Right kidney (tissue), 1 donor: ENCODE data around the gene ST3GAL4.
"Not testable (repeated sequence)": the region's sequence is repeated elsewhere in the genome, so short reads cannot be mapped to it uniquely, and the experiment has no call there.

Experiments
- DNase-seq: peaks from one replicate; pipeline ENCODE4 v3.0.0-alpha.2; 2016

Gene ST3GAL4

DNA sequence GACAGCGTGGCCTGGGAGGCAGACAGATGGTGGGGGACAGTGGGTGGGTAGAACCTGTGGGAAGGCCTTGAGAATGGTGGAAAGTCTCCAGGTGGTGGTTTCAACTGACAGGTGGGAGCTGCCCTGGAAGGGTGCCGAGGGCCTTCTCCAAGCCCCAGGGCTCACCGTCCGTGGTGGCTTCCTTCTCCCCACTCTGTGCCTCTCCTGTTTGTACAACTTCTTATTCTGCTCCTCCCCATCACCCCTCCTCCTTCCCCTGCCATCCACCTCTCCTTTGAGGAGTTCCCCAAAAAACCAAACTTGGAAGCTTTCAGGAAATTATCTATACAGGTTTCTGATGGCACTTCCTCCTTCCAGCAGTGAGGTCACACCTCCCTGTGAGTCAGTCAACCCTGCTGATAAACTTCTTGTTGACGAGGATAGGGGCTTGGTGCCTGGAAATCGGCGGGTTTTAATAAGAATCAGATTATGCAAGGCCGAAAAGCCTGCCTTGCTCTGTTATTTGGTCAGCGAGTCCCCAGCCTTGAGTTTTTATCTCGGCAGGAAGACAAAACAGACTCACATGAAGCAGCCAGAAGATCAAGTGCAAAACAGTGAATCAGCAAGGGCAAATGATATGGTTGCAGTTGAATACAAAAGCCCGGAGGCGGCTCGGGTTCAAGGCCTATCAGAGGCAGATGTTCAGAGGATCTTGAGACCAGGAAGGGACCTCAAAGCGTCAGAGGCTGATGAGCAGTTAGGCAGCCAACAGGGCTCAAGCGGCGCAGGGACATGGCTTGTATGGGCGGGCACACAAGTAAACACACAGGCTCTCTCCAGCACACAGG is 9.5 kb upstream of the ST3GAL4 start:
- no peak for DNase-seq

DNA sequence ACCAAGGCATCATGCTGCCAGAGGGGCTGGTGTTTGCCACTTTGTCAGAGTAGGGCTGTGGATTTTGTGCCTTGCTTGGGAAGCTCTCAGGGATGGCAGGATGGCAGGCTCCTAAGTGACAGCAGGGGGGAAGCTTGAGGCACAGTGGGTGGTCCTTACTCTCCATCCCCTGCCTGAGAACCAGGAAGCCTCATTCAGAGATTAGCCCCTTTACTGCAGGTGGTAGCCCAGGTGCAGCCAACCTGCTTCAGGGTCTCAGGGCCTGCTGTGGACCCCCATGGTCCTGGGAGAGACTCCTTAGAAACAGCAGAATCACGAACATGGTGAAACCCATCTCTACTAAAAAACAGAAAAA is 8.9 kb upstream of the ST3GAL4 start:
- DNase-seq: no peak

DNA sequence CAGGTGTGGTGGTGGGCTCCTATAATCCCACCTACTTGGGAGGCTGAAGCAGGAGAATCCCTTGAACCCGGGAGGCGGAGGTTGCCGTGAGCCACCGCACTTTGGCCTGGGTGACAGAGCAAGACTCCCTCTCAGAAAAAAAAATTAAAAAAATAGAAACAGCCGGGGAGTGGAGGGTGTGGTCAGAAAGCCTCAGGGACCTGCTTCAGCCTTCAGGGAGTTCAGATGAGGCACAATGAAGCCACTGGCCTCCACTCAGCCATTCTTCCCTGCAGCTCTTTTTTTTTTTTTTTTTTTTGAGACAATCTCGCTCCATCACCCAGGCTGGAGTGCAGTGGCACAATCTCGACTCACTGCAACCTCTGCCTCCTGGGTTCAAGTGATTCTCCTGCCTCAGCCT is 8.5 kb upstream of the ST3GAL4 start:
- DNase-seq: not testable (repeated sequence)

DNA sequence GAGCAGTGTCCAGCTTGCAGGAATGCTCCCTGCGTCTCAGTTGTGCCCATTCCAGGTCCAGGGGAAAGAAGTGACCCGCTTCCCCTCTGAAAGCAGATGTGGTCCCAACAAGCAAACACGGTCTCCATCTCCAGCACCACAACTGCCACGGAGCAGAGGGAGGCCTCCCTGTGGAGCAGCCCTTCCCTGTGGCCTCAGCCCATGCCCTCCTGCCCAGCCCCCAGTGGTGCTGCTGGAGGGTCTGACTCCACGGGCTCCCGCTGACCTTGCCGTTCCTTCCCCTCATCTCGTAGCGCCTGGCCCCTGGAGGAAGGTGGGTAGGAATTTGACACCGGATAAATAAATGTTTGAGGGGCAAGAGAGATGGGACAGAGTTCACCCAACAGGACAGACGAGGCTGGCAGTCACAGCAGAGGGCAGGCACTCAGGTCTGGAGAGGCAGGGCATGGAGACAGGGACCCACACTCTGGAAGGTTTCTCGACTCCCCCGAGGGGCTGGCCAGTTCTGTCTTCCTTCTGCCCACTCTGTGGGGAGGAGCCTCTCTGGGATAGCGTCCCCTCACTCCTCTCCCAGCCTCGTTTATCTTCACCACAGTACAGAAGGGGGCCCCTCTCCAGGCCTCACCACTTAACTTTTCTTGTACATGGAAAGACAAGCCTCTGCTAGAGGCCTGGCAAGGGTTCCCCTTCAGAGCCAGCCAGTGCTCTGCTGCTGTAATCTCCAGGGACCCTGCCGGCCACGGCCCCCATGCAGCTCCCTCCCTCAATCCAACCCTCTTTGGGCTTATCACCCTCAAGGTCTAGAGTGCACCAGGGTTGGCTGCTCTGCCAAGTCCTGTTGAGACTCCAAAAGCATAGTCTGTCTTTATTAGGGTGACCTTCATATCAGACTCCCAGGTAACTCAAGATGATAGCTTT is 7.5 kb upstream of the ST3GAL4 start:
- no peak for DNase-seq

DNA sequence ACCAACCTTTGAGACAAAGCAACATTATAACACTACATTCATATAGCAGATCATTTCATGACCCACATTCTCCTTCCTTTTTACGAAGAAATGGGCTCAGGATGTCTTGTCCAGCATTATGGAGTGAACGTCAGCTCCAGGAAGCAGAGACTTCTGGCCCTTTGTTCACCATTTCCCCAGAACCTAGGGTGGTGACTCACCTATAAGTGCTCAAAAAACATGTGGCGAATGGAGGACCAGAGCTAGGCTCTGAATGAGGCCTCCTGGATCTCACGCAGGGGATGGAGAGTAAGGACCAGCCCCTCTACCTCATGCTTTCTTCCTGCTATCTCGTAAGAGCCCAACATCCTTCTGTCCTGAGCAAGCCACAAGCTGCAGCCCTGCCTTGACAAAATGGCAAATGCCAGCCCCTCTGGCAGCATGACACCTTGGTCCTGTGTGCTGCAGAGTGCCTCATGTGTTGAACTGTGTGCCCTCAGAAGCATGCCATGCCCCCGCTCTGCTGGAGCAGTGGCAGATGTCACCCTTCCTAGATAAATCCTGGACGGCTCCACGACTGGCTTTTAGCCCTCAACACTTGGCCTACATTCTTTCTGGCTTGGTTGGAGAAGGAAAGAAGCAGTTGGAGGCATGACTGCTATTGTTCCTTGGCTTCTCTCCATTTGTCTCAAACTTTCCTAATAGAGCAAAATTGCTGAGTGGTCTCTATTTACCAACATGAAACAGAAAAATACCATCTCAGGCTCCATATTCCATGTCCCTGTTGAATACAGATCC is 6.5 kb upstream of the ST3GAL4 start:
- no peak for DNase-seq

DNA sequence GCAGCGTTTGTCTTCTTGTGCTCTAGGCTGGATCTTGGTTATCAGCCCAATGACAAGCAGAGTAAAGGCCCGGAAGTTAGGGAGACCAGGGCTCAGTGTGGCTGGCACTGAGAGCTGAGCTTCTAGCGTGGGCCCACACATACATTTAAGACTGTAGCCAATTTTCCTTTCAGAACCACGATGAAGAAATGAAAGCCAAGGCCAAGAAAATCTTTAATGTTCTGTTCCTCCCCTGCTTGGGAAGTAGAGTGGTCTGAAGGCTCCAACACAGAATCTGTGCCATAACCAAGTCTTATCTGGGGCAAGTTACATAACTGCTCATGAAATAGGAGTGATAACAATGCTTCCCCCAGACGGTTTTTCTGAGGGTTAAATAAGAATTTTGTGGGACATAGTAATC is 4.7 kb upstream of the ST3GAL4 start:
- no peak for DNase-seq

DNA sequence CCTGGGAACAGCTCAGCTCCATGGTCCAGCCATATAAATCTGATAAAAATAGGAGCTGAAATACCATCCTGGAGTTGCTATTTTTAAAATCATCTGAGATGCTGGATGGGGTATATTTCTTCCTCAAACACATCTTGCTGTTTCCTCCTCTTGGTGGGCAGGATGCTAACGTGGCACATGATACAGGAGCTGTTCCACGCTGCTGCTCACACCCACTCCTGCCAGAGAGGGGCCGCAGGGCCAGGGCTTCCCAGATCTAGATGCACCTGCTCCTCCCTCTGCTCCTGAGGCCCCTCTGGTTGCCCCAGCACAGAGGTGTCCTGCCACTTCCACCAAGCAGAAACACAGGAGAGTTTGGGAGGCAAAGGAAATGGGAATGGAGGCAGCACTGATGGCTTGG is 3.3 kb upstream of the ST3GAL4 start:
- no peak for DNase-seq

DNA sequence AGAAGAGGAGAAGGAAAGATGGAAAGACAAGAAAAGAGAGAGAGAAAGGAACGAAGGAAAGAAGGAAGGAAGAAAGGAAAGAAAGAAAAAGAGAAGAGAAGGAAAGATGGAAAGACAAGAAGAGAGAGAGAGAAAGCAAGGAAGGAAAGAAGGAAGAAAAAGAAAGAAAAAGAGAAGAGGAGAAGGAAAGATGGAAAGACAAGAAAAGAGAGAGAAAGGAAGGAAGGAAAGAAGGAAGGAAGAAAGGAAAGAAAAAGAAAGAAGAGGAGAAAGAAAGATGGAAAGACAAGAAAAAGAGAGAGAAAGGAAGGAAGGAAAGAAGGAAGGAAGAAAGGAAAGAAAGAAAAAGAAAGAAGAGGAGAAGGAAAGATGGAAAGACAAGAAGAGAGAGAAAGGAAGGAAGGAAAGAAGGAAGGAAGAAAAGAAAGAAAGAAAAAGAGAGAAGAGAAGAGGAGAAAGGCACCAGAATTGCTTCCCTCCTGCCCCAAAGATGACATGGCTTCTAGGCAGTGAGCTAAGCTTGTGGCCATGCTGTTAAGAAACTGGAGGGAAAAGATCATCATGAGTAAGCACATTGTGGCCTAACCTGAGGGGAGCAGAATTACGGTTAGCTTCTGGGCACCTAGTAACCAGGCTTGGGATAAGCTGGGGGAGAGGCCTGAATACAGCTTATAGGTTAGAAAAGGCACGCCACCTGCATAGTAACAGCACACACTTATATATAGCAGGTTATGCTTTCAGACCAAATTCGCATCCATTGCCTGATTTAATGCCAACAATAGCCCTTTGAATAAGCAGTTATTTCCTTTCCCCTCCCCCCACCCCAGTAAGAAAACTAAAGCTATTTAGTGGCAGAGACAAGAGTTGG is 2.3 kb upstream of the ST3GAL4 start:
- DNase-seq: no peak

DNA sequence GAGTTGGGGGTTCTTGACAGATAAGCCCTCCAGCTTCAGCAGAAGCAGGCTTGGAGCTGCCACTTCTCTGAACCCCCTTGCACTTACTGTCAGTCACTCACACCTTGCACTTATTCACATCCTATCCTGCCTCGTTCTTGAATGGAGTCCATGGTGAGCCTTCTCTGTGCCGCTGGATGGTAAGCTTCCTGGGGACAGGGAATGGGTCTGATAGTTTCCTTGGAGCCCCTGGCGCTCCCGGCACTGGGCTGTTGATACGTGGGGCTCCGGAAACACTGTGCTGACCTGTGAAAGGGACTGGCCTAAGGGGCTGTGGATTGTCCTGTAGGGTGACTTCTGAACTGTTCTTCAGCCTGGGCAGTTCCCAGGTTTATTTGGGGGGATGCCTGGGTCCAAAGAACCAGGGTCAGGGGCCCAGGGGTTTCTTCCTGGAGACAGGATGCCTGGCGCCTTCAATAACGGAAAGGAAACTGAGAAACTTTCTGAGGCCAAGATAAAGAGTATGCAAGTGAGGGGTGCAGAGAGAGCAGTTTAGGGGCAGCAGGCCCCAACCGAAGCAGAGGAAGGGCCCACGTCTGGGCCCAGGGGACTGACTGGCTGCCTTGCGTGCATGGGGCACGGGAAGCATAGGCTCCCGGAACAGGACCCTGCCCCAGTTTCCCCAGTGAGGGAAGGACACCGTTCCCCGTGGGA is 709 bp upstream of the ST3GAL4 start:
- DNase-seq: no peak

DNA sequence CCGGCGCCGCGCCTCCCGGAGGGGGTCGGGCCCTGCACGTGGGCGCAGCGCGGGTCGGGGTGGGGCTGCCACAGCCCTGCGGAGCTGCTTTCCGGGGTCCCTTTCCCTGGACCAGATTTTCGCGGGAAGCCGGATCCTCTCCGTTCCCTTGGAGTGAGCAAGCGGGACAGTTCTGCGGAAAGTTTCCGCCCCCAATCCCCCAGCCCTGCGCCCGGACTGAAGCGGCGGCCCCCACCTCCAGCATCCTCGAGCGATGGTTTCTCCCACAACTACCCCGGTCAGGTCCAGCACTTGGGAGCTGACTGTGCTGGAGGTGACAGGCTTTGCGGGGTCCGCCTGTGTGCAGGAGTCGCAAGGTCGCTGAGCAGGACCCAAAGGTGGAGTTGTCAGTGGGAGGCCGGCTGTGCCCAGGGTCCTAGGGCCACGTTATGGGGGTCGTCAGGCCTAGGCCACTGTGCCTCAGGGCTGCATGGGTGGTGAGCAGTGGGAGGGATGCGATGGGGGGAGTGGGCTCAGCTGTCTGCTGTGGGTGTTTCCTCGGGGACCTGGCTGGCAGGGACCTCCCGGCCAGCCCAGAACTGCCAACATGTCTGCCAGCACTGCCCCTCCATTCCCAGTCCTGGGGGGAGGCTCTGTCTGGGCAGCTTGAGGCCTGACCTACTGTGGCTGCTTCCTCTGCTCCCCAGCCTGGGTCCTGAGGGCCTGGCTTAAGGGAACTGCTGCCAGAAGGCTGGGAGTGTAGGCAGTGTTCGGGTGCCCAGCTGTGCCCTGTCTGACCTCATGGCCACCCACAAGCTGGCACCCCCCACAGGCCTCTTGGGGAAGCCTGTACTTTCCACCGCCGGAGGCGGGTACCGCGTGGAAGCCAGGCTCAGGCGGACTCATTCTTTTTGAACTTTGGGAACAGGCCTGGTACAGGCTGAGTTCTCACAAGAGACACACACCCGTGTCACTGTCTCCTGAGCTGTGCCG is 726 bp downstream of the ST3GAL4 start:
- DNase-seq: no peak

DNA sequence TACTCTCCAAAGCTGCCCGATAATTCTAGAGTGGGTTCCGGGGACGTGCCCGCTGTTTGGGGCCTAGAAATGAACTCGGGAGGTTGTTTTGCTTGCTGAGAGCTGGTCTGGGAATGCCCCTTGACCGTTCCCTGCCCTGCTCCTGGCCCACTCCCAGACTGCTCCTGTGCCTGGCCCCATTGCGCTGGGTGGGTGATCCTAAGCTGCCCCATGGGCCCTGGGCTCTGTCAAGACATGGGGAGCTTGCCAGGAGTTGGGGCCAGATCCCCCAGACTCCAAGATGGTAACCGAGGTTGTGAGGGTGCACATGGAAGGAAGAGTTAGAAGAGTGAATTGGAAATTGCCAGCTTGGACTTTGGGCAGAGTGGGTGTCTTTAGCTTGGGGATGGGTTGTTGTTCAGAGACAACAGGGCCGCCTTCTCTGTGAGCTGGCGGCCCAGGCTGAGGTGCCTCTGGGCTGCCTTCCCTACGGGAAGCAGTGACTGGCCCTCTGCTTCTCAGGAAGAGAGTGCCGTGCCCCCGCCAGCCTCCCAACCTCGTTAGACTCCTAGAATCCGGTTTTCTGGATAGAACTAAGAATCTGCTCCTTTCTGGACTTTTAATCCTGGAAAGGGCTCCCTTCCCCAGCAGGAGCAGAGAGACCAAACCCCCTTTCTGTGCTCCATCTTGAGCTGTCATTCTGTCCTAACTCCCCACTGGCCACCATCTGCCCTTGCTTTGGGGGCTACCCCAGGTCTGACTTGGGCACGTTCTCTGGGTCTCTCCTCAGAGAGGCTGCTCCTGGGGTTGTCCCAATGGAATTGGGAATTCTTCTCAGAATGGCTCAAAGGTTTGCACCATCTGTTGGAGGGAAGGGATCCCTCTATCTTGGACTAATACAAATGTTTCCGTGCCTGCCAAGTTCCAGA is 1.8 kb downstream of the ST3GAL4 start:
- no peak for DNase-seq

DNA sequence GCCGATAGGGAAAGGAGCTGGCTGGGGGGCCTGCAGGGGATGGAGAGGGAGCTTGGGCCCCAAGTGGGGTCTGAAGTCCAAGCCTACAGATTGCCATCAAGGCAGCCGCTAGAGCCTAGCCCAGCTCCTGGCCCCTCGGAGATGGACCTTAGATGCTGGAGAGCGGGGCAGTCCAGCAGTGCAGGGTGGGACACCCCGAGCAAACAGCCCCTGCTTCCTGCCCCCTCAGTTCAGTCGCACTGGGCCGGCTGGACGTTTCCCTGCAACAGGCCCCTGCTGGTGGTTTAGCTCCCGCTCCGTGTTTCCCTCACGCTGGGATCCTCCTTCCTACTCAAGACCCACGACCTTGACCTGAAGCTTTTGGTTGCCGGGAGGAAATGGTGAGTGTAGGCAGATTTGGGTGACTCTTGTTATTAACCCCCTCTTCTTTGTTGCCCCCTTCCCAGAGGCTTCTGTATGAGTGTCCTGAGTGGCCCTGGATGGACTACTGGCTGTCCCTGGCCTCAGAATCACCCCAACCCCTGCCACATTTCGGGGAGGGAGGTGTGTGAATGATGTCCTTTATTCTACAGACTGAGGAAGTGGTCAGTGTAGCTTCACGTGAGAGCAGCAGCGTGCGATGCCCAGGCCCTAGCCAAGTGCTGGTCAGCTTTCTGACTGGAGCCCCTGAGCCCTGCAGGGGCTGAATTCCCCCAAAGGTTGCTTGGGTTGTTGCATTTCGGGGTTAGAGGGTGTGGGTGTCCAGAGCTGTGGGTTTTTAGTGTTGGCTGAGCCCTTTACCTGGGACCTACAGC is 2.7 kb downstream of the ST3GAL4 start:
- DNase-seq: no peak

DNA sequence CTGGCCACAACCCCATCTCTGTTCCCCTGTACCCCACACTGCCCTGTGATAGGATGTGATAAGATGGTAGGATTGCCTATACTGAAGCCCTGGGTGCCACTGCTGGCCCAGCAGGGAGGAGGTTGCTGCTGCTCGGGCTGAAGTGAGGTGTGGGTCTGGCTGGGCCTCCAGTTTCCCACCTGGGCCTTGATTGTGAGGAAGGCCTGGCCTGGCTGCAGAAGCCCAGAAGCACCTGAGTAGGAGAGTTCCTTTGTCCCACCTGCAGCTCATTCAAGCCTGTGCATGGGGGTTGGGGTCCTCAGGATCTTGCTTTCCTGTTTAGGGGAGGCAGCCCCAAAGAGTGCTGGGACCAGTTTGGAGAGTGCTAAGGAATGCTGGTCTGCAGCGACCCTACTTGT is 3.3 kb downstream of the ST3GAL4 start:
- no peak for DNase-seq

DNA sequence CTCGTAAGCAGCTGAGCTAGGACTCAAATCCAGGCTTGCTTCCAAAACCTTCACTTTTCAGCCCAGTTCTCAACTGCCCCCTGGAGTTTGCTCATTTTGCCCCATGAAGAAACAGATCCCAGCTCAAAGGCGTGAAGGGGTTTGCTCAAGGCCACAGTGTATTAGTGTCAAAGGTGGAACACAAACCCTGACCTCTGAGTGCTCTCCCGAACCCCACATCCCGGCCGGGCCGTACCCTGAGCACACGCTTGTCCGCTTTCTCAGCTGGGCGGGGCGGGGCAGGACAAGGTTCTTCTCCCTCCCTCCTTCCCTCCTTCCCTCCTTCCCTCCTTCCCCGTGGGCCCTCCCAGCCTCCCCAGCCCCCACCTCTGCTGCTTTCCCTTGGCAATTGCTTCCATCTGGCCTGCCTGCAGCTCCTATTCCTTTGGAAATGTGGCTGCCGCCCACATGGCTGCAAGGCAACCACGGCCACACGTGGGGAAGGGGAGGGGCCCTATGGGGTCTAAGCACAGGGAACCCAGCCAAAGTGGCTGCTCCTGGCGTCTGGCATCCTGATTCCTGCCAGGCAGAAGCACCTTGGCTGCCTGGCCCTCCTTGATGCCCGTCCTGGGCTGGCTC is 4.1 kb downstream of the ST3GAL4 start:
- no peak for DNase-seq

DNA sequence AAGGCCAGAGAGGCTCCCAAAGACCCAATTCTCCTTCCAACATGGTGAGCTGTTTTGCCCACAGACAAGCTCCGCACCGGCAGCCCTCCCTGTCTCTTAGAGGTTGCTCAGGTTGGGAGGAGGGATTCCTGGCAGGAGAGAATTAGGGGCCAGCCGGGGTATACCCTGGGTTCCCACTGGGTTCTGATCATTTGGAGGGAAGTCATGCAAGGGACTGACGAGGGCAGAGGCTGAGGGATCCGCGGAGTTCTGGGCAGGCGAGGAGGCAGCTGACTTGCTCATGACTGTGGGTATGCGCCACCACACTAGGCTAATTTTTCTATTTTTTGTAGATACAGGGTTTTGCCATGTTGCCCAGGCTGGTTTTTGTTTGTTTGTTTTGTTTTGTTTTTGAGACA is 4.6 kb downstream of the ST3GAL4 start:
- DNase-seq: no peak

DNA sequence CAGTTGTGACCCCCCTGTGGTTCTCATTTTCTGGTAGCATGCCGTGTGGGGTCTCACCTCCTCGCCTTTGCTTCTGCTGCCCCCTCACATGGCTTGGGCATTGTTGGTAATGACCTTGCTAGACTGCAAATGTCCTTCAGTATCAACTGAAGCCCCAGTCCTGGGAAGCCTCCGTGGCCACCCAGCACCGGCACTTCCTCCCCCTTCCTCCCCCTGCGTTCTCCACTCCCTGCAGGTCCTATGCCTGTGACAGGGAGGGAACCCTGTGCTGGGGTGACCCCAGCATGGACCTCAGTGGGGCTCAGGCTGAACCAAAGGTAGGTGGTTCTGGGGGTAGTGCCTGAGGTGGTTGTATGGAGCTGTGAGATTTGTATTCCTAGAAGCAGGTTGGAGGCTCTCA is 5.9 kb downstream of the ST3GAL4 start:
- DNase-seq: no peak

DNA sequence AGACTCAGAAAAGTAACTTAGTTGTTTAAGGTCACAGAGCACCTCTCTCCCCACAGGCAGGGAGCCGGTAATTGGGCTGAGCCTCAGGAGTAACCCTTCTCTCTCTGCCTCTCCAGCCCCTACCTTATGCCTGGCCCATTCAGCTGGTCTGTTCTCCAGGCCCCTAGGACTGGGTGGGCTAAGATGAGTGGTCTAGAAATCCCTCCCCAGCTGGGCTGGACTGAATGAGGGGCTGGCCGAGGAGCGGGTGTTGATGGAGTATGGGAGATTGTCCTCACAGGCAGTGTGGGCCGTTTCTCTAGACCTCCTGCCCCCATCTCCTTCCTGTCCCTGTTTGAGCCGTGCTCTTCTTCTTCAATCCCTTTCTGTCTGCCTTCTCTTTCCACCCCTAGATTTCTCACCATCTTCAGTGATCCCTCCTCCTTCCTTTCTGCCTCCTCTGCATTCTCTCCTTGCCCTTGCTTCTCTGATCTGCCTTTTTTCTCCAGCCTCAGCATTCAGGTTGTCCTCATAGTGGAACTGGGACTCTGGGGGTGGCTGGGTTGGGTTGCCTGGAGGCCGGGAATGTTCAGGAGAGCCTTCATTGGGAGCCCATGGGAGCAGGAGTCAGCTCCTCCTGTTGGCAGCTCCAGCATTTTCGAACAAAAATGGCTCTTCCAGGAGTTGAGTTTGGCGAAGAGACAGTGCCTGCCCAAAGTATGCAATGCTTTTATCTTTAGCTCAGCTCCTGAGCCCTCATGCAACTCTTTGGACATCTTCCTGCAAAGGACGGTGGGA is 7.6 kb downstream of the ST3GAL4 start:
- DNase-seq: no peak
